GM12801 (cell line): ENCODE data around the gene ZNF358.

Experiments
- TF ChIP-seq, protein P1 (sequence below): IDR thresholded peaks from one replicate; pipeline ENCODE4 v1.5.1; 2011; ENCODE audit warnings: control low read depth; ENCODE audit not compliant: insufficient read length; ENCODE audit errors: extremely low read depth

The ZNF358 gene

DNA sequence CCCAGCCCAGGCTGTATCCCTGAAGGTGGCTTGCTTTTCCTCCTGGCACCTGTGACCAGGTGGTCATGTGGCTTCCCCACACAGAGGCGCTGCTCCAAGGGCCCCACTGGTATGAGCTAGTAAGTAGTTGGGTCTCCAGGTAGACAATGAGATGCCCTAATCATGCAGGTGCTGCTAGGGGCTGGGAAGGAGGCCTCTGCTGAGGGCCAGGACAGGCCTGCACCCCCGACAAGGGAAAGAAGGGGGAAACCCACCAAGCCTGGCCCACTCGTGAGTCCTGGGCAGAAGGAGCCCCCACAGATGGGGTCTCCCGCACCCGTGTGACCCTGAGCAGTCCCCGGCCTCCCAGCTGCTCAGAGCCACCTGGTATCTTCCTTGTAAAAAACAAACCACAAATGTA is 40.2 kb upstream of the ZNF358 start:
- TF ChIP-seq, protein P1, sequence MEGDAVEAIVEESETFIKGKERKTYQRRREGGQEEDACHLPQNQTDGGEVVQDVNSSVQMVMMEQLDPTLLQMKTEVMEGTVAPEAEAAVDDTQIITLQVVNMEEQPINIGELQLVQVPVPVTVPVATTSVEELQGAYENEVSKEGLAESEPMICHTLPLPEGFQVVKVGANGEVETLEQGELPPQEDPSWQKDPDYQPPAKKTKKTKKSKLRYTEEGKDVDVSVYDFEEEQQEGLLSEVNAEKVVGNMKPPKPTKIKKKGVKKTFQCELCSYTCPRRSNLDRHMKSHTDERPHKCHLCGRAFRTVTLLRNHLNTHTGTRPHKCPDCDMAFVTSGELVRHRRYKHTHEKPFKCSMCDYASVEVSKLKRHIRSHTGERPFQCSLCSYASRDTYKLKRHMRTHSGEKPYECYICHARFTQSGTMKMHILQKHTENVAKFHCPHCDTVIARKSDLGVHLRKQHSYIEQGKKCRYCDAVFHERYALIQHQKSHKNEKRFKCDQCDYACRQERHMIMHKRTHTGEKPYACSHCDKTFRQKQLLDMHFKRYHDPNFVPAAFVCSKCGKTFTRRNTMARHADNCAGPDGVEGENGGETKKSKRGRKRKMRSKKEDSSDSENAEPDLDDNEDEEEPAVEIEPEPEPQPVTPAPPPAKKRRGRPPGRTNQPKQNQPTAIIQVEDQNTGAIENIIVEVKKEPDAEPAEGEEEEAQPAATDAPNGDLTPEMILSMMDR: no peak

DNA sequence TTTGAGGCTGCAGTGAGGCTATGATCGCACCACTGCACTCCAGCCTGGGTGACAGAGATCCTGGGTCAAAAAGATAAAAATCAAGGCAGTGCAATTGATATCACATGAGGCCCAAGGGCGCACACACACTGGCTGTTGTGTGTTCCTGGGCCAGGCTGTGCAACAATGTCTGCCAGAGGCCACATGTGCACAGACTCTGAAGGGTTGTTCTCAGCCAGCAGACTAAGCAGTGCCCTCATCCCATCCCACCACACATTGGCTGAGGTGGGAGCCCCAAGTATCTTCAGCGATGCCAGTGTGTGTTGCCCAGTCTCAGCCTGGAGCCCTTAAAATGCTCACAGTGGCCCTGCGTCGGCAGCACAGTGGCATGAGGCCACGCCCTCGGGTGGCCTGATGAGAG is 39.7 kb upstream of the ZNF358 start:
- TF ChIP-seq, protein P1: no peak

DNA sequence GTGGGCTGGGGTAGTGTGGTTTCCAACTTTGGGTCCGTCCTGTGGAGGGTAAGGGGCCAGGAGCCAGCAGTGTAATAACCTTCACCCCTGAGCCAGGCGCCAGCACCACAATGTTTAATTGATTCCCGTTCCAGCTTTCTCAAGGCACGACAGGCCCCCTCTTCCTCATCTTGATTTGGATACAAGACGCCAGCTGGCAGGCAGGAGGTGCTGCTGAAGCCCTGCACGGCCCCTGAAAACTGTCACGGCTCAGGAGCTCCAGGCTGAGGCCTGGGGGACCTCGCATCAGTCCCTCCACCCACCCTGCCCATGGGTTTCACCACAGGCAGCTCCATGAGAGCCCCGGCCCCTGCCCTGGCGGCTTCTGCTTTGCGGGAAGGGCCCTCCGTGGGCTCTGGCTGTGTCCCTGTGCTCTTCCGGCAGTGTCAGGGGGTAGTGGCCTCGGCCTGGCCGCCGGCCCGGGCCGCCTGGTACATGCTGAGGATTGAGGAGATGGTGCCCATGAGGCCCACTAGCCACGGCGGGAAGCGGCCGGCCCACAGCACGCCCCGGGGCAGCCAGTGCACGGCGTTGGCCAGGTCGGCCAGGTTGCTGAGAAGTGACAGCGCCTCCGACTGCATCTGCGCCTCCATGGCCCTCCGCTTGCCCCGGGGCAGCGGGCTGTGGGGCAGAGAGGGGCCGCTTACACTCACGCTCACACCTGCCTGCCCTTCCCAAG is 39.0 kb upstream of the ZNF358 start:
- TF ChIP-seq, protein P1: no peak

DNA sequence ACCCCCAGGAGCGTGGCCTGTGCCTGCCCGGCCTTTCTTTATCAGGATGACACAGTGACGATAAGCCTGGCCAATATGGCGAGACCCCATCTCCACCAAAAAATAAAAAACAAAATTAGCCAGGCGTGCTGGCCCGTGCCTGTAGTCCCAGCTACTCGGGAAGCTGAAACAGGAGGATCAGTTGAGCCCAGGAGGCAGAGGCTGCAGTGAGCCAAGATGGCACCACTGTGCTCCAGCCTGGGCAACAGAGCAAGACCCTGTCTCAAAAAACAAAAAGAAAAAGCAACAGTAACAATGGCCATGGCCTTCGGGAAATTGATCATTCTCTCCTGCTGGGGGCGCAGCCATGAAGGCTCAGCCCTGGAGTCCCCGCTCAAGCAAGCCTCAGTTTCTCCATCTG is 38.1 kb upstream of the ZNF358 start:
- TF ChIP-seq, protein P1: no peak

DNA sequence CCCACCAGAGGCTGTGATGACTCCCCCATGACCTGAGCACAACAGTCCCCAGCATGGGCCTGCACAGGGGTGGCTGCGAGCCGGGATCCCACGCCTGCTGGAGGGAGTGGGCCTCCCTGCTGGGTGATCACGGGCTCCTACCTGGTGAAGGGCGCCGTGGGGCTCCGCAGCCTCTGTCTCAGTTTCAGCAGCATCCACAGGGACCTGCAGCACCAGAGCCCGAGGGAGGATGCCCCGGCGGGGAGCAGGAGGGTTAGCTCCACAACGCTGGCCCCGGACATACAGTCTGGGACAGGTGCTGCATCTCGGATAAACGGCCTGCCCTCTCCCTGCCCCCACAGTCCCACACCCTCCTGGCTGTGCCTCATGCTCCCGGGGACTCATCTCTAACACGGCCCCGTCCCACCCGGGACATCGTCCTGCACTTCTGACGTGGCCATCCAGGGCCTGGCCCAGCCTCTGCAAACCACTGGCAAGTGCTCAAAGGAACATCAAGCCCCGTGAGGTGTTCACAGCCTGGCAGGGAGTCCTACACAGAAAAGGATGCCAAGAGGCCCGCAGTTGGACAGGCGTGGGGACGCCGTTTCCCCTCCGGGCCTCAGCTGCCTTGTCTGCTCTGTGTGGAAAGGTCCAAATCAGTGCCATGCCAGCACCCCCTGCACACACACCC is 37.6 kb upstream of the ZNF358 start:
- TF ChIP-seq, protein P1: no peak

DNA sequence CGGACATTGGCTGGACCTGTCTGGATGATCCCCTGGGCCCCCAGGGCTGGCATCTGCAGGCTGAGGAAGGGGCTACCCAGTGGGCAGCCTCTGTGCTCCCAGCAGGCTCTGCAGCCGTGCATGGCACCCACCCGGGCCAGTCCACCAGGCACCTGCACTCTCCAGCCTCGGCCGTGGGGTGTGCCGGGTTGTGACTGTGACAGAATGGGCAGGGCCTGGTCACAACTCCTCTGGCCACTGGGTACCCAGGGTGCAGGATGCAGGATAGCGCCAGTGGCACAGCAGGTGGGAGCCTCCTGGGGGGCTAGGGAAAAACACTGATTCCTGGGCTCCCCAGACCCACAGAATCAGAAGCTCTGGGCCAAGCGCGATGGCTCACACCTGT is 37.1 kb upstream of the ZNF358 start:
- TF ChIP-seq, protein P1: no peak

DNA sequence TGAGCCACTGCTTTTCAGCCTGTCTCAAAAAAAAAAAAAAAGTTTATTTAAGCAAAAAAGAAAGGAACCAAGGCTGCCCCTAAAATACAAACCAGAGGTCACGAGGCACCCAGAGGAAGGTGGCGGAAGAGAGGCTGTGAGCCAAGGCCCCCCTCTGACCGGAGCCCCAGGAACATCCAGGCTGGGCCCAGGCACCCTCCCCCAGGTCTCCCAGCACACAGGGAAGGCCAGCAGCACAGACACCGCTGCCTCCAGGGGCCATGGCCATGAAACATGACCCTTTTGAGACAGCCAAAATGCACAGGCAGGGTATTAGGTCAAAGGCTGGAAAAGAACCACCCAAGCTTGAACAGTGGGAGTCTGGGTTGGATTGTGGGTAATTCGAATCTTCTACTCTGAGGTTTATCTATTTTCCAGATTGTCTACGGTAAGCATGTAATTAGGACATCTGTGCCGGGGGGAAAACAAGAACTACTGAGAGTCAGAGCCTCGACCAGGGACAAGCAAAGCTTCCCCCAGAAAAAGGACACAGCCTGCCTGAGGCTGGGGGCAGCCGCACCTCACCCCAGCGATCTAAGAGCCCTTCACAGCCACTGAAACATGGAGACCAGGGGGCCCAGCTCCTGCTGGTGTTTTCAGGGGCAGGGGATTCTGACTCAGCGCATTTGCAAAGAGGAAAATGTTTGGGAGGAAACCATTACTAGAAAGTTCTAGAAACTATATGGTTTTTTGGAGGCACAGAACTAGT is 35.5 kb upstream of the ZNF358 start:
- TF ChIP-seq, protein P1: no peak
